Measurements from ENCODE around the gene DDIT4. TPM values are rescaled to one million over a fixed set of nuclear protein-coding genes. Genes with fewer than 3 reads are reported as not detected.

The DDIT4 gene
- total RNA-seq, 1 donor from 2014 or later = 87.2 TPM

DNA sequence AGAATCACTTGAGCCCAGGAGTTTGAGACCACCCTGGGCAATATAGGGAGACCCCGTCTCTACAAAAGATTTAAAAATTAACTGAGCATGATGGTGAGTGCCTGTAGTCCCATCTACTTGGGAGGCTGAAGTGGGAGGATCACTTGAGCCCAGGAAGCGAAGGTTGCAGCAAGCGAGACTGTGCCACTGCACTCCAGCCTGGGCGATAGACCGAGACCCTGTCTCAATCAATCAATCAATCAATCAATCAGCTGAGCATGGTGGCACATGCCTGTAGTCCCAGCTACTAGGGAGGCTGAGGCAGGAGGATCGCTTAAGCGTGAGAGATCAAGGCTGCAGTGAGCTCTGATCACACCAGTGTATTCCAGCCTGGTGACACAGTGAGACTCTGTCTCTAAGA lies 40.5 kb downstream of the DDIT4 start:
- Histone ChIP-seq H3K9ac (ENCODE audit: low read depth in 1 of 3, low read length in 3 of 3) (no peak overlapping the region), H3K36me3 (ENCODE audit: control insufficient read depth in 3 of 3, insufficient read depth in 3 of 3, low read length in 3 of 3) (no peaks in the 10 kb centered on the region), H3K4me3 (ENCODE audit: low read length in 3 of 3) (no peak overlapping the region), H3K27me3 (ENCODE audit: control insufficient read depth in 3 of 3, insufficient read depth in 3 of 3, low read length in 3 of 3) (no peaks in the 10 kb centered on the region), H3K9me3 (ENCODE audit: control insufficient read depth in 3 of 3, low read length in 3 of 3) (no peaks in the 10 kb centered on the region), H3K4me1 (ENCODE audit: control insufficient read depth in 3 of 3, insufficient read depth in 3 of 3, low read length in 3 of 3) (peaks cover 52 to 64% (median 57%) of the 10 kb centered on the region in 3 donors), H3K27ac (ENCODE audit: low read depth, low read length) (no peak overlapping the region)

DNA sequence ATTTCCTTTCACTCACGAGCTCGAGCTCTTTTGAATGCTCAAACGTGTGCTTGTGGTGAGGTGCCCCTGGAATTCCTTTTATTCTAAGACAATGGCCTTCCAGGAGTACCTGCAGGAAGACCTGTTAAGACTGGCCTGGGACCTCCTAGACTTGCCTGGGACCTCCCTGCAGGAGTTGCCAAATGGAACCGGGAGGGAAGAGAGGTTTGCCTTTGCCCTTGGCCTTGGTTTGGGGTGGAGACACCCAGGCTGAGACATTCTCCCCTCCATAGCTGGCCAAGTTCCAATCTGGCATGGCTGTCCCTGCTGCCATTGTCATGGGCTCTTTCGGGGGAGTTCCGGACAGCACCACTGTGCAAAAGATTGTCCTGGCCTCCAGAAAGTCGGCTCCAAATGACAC lies 41.3 kb downstream of the DDIT4 start:
- no peaks in the 10 kb centered on the region for H3K27me3 ChIP-seq (ENCODE audit: control insufficient read depth in 3 of 3, insufficient read depth in 3 of 3, low read length in 3 of 3)
- H3K4me3 ChIP-seq (ENCODE audit: low read length in 3 of 3) = peak overlapping the region in 1 of 3 donors; percentile 13
- peak overlapping the region; percentile 86 for H3K27ac ChIP-seq (ENCODE audit: low read depth, low read length)
- no peaks in the 10 kb centered on the region for H3K9me3 ChIP-seq (ENCODE audit: control insufficient read depth in 3 of 3, low read length in 3 of 3)
- H3K36me3 ChIP-seq (ENCODE audit: control insufficient read depth in 3 of 3, insufficient read depth in 3 of 3, low read length in 3 of 3) = no peaks in the 10 kb centered on the region
- peak overlapping the region in 2 of 3 donors; percentile 11 to 43 for H3K9ac ChIP-seq (ENCODE audit: low read depth in 1 of 3, low read length in 3 of 3)
- H3K4me1 ChIP-seq (ENCODE audit: control insufficient read depth in 3 of 3, insufficient read depth in 3 of 3, low read length in 3 of 3) = peaks cover 49 to 60% (median 55%) of the 10 kb centered on the region in 3 donors

GRCh38 chr10:72315611-72316385 lies 42.1 kb downstream of the DDIT4 start:
- no peaks in the 10 kb centered on the region for H3K9me3 ChIP-seq (ENCODE audit: control insufficient read depth in 3 of 3, low read length in 3 of 3)
- peak overlapping the region in 2 of 3 donors; percentile 25 to 71 for H3K9ac ChIP-seq (ENCODE audit: low read depth in 1 of 3, low read length in 3 of 3)
- H3K27ac ChIP-seq (ENCODE audit: low read depth, low read length) = peak overlapping the region; percentile 86
- peak overlapping the region in 1 of 3 donors; percentile 40 for H3K4me3 ChIP-seq (ENCODE audit: low read length in 3 of 3)
- peaks cover 49 to 60% (median 55%) of the 10 kb centered on the region in 3 donors for H3K4me1 ChIP-seq (ENCODE audit: control insufficient read depth in 3 of 3, insufficient read depth in 3 of 3, low read length in 3 of 3)
- H3K36me3 ChIP-seq (ENCODE audit: control insufficient read depth in 3 of 3, insufficient read depth in 3 of 3, low read length in 3 of 3) = no peaks in the 10 kb centered on the region
- H3K27me3 ChIP-seq (ENCODE audit: control insufficient read depth in 3 of 3, insufficient read depth in 3 of 3, low read length in 3 of 3) = no peaks in the 10 kb centered on the region

- Histone ChIP-seq H3K9ac (ENCODE audit: low read depth in 1 of 3, low read length in 3 of 3) (peak overlapping the region in 2 of 3 donors; percentile 25 to 71), H3K27me3 (ENCODE audit: control insufficient read depth in 3 of 3, insufficient read depth in 3 of 3, low read length in 3 of 3) (no peaks in the 10 kb centered on the region), H3K27ac (ENCODE audit: low read depth, low read length) (peak overlapping the region; percentile 86), H3K4me1 (ENCODE audit: control insufficient read depth in 3 of 3, insufficient read depth in 3 of 3, low read length in 3 of 3) (peaks cover 50 to 58% (median 54%) of the 10 kb centered on the region in 3 donors), H3K9me3 (ENCODE audit: control insufficient read depth in 3 of 3, low read length in 3 of 3) (no peaks in the 10 kb centered on the region), H3K36me3 (ENCODE audit: control insufficient read depth in 3 of 3, insufficient read depth in 3 of 3, low read length in 3 of 3) (no peaks in the 10 kb centered on the region), H3K4me3 (ENCODE audit: low read length in 3 of 3) (no peak overlapping the region)
Observed at GRCh38 chr10:72316386-72316700, 42.6 kb downstream of the DDIT4 start.

DNA sequence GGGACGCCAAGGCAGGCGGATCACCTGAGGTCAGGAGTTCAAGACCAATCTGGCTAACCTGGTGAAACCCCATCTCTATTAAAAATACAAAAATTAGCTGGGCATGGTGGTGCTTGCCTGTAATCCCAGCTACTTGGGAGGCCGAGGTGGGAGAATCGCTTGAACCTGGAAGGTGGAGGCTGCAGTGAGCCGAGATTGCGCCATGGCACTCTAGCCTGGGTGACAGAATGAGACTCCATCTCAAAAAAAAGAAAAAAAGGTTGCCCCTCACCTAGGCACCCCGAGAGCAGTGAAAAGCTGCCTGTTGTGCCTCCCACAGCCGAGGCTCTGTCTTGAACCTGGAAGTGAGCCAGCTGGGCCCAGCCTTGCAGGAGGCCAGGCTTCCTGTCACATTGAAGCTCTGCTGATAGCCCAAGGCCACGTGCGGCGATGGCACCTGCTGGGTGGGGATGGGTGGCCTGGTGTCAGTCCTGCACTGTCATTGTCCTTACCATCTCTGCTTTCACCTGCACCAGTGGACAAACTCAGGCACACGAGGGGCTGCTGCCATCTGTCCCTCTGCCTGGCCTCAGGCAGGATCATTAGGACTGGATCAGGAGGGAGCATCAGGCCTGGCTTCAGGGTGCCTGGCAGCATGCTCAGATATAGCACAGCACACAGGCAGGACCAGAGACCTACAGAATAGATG lies 43.2 kb downstream of the DDIT4 start:
- H3K27me3 ChIP-seq (ENCODE audit: control insufficient read depth in 3 of 3, insufficient read depth in 3 of 3, low read length in 3 of 3) = no peaks in the 10 kb centered on the region
- H3K4me1 ChIP-seq (ENCODE audit: control insufficient read depth in 3 of 3, insufficient read depth in 3 of 3, low read length in 3 of 3) = peaks cover 50 to 60% (median 50%) of the 10 kb centered on the region in 3 donors
- no peaks in the 10 kb centered on the region for H3K36me3 ChIP-seq (ENCODE audit: control insufficient read depth in 3 of 3, insufficient read depth in 3 of 3, low read length in 3 of 3)
- H3K9ac ChIP-seq (ENCODE audit: low read depth in 1 of 3, low read length in 3 of 3) = peak overlapping the region in 2 of 3 donors; percentile 25 to 71
- no peak overlapping the region for H3K4me3 ChIP-seq (ENCODE audit: low read length in 3 of 3)
- H3K9me3 ChIP-seq (ENCODE audit: control insufficient read depth in 3 of 3, low read length in 3 of 3) = no peaks in the 10 kb centered on the region
- H3K27ac ChIP-seq (ENCODE audit: low read depth, low read length) = peak overlapping the region; percentile 86

- peak overlapping the region; percentile 86 for H3K27ac ChIP-seq (ENCODE audit: low read depth, low read length)
Observed at GRCh38 chr10:72318418-72319262, 44.9 kb downstream of the DDIT4 start.

DNA sequence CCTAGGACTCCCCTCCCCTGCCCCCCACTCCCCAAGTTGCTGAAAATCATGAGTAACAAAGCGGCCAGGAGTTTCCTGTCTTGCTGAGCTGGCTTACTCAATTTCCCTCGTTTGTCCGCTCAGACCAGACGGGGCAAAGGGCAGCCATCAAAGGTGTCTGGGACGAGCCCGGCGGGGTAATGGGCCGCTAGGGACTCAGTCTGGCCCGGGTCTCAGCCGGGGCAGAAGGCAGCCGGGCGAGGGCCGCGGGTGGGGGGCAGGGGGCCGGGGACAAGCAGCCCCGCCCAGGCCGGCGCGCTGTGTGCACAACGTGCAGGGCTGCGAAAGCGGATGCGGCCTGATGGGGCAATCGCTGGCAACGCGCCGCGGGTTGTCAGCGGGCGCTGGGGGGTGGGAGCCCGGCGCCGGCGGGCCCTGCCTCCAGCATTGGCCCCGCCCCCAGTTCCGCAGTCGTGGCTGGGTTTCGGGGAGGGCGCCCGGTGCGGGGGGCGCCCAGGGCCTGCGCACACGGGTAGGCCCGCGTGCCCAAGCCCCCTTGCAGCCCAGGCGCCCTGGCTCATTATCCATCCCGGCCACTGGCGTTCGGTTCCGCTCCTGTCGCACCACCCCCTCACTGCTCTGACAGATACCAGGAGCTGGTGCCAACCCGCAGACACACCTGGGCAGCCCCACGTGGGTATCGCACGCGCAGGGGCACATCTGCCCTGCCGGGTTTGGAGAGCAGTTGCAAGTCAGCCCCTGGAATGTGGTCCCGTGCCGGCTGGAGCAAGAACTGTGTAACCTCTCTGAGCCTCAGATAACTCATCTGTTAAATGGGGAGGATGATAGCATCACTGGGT lies 45.9 kb downstream of the DDIT4 start:
- Histone ChIP-seq H3K9ac (ENCODE audit: low read depth in 1 of 3, low read length in 3 of 3) (peak overlapping the region; percentile 68 to 81 (median 71)), H3K9me3 (ENCODE audit: control insufficient read depth in 3 of 3, low read length in 3 of 3) (no peaks in the 10 kb centered on the region), H3K4me1 (ENCODE audit: control insufficient read depth in 3 of 3, insufficient read depth in 3 of 3, low read length in 3 of 3) (peaks cover 52 to 81% (median 54%) of the 10 kb centered on the region in 3 donors), H3K27me3 (ENCODE audit: control insufficient read depth in 3 of 3, insufficient read depth in 3 of 3, low read length in 3 of 3) (no peaks in the 10 kb centered on the region), H3K36me3 (ENCODE audit: control insufficient read depth in 3 of 3, insufficient read depth in 3 of 3, low read length in 3 of 3) (no peaks in the 10 kb centered on the region), H3K4me3 (ENCODE audit: low read length in 3 of 3) (peak overlapping the region; percentile 62 to 77 (median 68)), H3K27ac (ENCODE audit: low read depth, low read length) (peak overlapping the region; percentile 86)

More at GRCh38 chr10:72318418-72319262, 44.9 kb downstream of the DDIT4 start:
- no peaks in the 10 kb centered on the region for H3K9me3 ChIP-seq (ENCODE audit: control insufficient read depth in 3 of 3, low read length in 3 of 3)
- H3K36me3 ChIP-seq (ENCODE audit: control insufficient read depth in 3 of 3, insufficient read depth in 3 of 3, low read length in 3 of 3) = no peaks in the 10 kb centered on the region
- H3K9ac ChIP-seq (ENCODE audit: low read depth in 1 of 3, low read length in 3 of 3) = peak overlapping the region in 2 of 3 donors; percentile 14 to 81
- peaks cover 51 to 77% (median 53%) of the 10 kb centered on the region in 3 donors for H3K4me1 ChIP-seq (ENCODE audit: control insufficient read depth in 3 of 3, insufficient read depth in 3 of 3, low read length in 3 of 3)
- peak overlapping the region in 1 of 3 donors; percentile 36 for H3K4me3 ChIP-seq (ENCODE audit: low read length in 3 of 3)
- H3K27me3 ChIP-seq (ENCODE audit: control insufficient read depth in 3 of 3, insufficient read depth in 3 of 3, low read length in 3 of 3) = no peaks in the 10 kb centered on the region

DNA sequence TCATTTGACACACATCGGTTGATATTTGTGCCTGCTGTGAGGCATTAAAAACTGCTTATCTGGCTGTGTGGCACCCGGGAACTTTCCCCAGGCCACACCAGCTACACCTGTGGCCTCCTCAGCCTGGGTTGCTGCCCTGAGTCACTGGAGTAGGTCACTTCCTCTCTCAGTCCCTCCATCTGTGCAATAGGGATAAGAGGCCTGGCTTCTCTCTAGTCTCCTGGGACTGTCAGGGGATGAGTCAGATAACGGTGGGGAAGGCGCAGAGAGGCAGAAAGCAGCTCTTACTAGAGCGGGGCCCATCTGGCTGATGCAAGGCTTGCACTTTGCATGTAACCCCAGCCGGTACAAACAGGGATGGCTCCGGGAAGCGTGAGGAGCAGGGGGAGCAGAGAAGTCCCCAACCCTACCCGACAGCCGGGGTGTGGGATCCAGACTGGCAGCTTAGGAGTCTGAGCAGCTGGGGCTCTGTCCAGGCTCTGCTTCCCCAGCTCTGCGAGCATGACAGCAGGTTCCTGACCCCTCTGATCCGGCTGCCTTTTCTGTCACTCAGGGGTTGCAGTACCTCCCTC lies 47.0 kb downstream of the DDIT4 start:
- Histone ChIP-seq H3K27me3 (ENCODE audit: control insufficient read depth in 3 of 3, insufficient read depth in 3 of 3, low read length in 3 of 3) (no peaks in the 10 kb centered on the region), H3K9me3 (ENCODE audit: control insufficient read depth in 3 of 3, low read length in 3 of 3) (no peaks in the 10 kb centered on the region), H3K4me3 (ENCODE audit: low read length in 3 of 3) (peak overlapping the region in 1 of 3 donors; percentile 41), H3K9ac (ENCODE audit: low read depth in 1 of 3, low read length in 3 of 3) (peak overlapping the region in 2 of 3 donors; percentile 43 to 51), H3K27ac (ENCODE audit: low read depth, low read length) (peak overlapping the region; percentile 86), H3K36me3 (ENCODE audit: control insufficient read depth in 3 of 3, insufficient read depth in 3 of 3, low read length in 3 of 3) (no peaks in the 10 kb centered on the region), H3K4me1 (ENCODE audit: control insufficient read depth in 3 of 3, insufficient read depth in 3 of 3, low read length in 3 of 3) (peaks cover 52 to 82% (median 56%) of the 10 kb centered on the region in 3 donors)
